OCI-LY7 (cell line): ENCODE results near the gene PIK3R1. TPM values are rescaled to one million over a fixed set of nuclear protein-coding genes. Genes with fewer than 3 reads are reported as not detected.

Experiments used
- BruUV-seq: library from RNA; stranded (reverse); fragments of 400-500 nt; replicated peaks from 2 replicates; lab custom pipeline; 2021; lab: Mats Ljungman, UMichigan
- CTCF ChIA-PET: fragments of 300-600 bp; sonication (Branson Sonifier 250); formaldehyde crosslinking; loops from one replicate; lab custom pipeline; 2022; ENCODE audit warnings: antibody characterized with exemption; ENCODE audit not compliant: unreplicated experiment; lab: Charles Lee
- POLR2A ChIA-PET: fragments of 300-600 bp; sonication (Branson Sonifier 250); formaldehyde crosslinking; loops from one replicate; lab custom pipeline; 2022; ENCODE audit warnings: antibody characterized with exemption; lab: Charles Lee
- DNase-seq: peaks from one replicate; pipeline ENCODE4 v3.0.0-alpha.2; 2015; ENCODE audit warnings: low spot score
- H2AFZ ChIP-seq: fragments of 200-600 bp; sonication (generic), shearing (Covaris generic); 2 replicates; pipeline ENCODE4 v1.6.1; 2014; ENCODE audit warnings: mild to moderate bottlenecking, antibody characterized with exemption, low read length, moderate library complexity
- H3K27ac ChIP-seq: fragments of 200-600 bp; sonication (generic); 2 replicates; pipeline ENCODE4 v1.5.1; 2014; ENCODE audit warnings: mixed run types, low read depth, mild to moderate bottlenecking, moderate library complexity, low read length, inconsistent platforms; ENCODE audit not compliant: poor library complexity, severe bottlenecking
- H3K36me3 ChIP-seq: fragments of 200-600 bp; sonication (generic); 2 replicates; pipeline ENCODE4 v1.6.1; 2014; ENCODE audit warnings: mild to moderate bottlenecking, antibody characterized with exemption, low read length, moderate library complexity, mixed read lengths; ENCODE audit not compliant: insufficient read depth
- H3K4me1 ChIP-seq: fragments of 200-600 bp; sonication (generic); 2 replicates; pipeline ENCODE4 v1.5.1; 2014; ENCODE audit warnings: mild to moderate bottlenecking, low read length; ENCODE audit not compliant: insufficient read depth, poor library complexity, severe bottlenecking
- H3K4me2 ChIP-seq: fragments of 200-600 bp; sonication (generic); 2 replicates; pipeline ENCODE4 v1.6.1; 2014; ENCODE audit warnings: mild to moderate bottlenecking, low read length
- H3K4me3 ChIP-seq: fragments of 200-600 bp; sonication (generic); 2 replicates; pipeline ENCODE4 v1.5.1; 2014; ENCODE audit warnings: mild to moderate bottlenecking, low read depth, low read length; ENCODE audit not compliant: poor library complexity, severe bottlenecking
- H3K79me2 ChIP-seq: fragments of 200-600 bp; sonication (generic); 2 replicates; pipeline ENCODE4 v1.6.1; 2016; ENCODE audit warnings: low read depth, mild to moderate bottlenecking, low read length, moderate library complexity, mixed read lengths; ENCODE audit not compliant: insufficient read depth
- H3K9me2 ChIP-seq: fragments of 200-600 bp; sonication (generic); 2 replicates; pipeline ENCODE4 v1.6.1; 2016; ENCODE audit warnings: mild to moderate bottlenecking, low read length, mixed read lengths; ENCODE audit not compliant: insufficient read depth
- H3K9me3 ChIP-seq: fragments of 200-600 bp; sonication (generic); 2 replicates; pipeline ENCODE4 v1.6.1; 2014; ENCODE audit warnings: mild to moderate bottlenecking, mixed run types, low read length, mixed read lengths
- H4K20me1 ChIP-seq: fragments of 200-600 bp; sonication (generic); 2 replicates; pipeline ENCODE4 v1.6.1; 2014; ENCODE audit warnings: mild to moderate bottlenecking, antibody characterized with exemption, low read length, moderate library complexity, mixed read lengths; ENCODE audit not compliant: insufficient read depth
- EZH2phosphoT487 ChIP-seq: fragments of 200-600 bp; sonication (generic); IDR thresholded peaks from 2 replicates; pipeline ENCODE4 v1.6.1; 2018; ENCODE audit warnings: low read depth, borderline replicate concordance, mild to moderate bottlenecking, mixed run types, antibody characterized with exemption, low read length, moderate library complexity, mixed read lengths
- intact Hi-C: fragments of 100-400 bp; cut with micrococcal nuclease; formaldehyde crosslinking; loops from one replicate; pipeline ENCODE4 v1.10.0; 2022; ENCODE audit not compliant: unreplicated experiment
- total RNA-seq, 2 experiments: library from RNA; depleted of rRNA in 1 of 2; stranded (reverse); fragments of >200 nt in 1 of 2; shearing (Covaris generic) in 1 of 2; gene quantifications; 2 replicates each; pipeline ENCODE4 v1.2.3, GENCODE V29; 2014 to 2022
- TF ChIP-seq, protein P1 (sequence below): fragments of 200-600 bp; sonication (generic); conservative IDR thresholded peaks from 2 replicates; pipeline ENCODE4 v1.5.1; 2014; ENCODE audit warnings: mild to moderate bottlenecking, antibody characterized with exemption, low read length, moderate library complexity, mixed read lengths

The PIK3R1 gene
- total RNA-seq, 2 experiments from 2014 or later, result 15.8 to 43.4 TPM

DNA sequence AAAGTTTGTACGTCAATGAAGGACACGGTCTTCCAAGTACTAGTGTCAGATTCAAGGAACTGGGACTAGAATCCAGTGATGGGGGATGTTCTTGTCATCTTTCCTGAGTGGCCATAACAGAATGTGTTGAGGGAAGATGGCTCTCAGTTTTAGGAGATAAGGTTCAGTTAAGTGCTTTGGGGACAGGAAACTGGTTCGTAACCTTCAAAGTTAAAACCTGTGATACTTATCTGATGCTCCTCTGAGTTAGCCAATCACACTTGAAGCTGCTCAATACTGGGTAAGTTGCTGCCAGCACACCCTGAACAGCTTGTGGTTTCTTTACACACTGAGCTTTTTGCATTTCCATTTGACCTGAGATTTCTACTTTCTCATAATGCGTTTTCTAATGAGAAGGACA, 64.4 kb downstream of the PIK3R1 start:
- Histone ChIP-seq H3K36me3 (peaks cover 84% of the 10 kb centered on the region), H3K4me3 (no peak overlapping the region), H3K4me2 (no peak overlapping the region), H3K9me2 (no peaks in the 10 kb centered on the region), H4K20me1 (no peaks in the 10 kb centered on the region), H3K27ac (no peak overlapping the region), H2AFZ (no peak overlapping the region), H3K4me1 (peaks cover under 1% of the 10 kb centered on the region), H3K79me2 (no peaks in the 10 kb centered on the region), H3K9me3 (no peaks in the 10 kb centered on the region)
- no peak for TF ChIP-seq EZH2phosphoT487
- TF ChIP-seq, protein P1, sequence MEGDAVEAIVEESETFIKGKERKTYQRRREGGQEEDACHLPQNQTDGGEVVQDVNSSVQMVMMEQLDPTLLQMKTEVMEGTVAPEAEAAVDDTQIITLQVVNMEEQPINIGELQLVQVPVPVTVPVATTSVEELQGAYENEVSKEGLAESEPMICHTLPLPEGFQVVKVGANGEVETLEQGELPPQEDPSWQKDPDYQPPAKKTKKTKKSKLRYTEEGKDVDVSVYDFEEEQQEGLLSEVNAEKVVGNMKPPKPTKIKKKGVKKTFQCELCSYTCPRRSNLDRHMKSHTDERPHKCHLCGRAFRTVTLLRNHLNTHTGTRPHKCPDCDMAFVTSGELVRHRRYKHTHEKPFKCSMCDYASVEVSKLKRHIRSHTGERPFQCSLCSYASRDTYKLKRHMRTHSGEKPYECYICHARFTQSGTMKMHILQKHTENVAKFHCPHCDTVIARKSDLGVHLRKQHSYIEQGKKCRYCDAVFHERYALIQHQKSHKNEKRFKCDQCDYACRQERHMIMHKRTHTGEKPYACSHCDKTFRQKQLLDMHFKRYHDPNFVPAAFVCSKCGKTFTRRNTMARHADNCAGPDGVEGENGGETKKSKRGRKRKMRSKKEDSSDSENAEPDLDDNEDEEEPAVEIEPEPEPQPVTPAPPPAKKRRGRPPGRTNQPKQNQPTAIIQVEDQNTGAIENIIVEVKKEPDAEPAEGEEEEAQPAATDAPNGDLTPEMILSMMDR, result no peak
- no TSS peak for BruUV-seq
- intact Hi-C loops, result loop anchor here (10.0 kb wide), 1 partner anchor 385 kb away; no protein-coding TSS in a partner anchor
- no peak for DNase-seq
- CTCF ChIA-PET, result no interaction called here
- POLR2A ChIA-PET, result interaction anchor here (0.5 to 0.9 kb wide), 3 partner anchors 10 to 742 kb away, joined by 3 read pairs; no protein-coding TSS in a partner anchor

DNA sequence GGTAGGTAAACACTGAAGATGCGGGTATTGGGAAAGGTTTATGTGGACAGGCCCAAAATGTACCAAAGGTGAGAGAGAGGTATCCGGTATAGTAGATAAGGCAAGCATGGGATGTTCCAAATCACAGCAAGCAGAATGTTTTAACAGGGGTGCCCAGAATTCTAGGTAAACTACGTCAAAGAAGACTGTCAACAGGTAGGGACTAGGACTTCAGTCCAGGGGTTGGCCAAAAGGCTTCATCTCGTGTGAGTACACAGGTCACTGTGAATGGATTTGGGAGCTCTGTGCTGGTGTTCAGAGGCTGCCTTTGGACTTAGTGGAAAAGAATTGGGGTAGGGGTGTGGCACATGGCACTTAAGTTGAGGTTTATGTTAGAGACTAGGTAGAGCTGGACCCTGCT, 66.4 kb downstream of the PIK3R1 start:
- Histone ChIP-seq H3K9me2 (no peaks in the 10 kb centered on the region), H3K4me1 (peaks cover 21% of the 10 kb centered on the region), H4K20me1 (no peaks in the 10 kb centered on the region; the same call in 1 of the 2 replicates), H3K4me3 (no peak overlapping the region), H3K9me3 (no peaks in the 10 kb centered on the region), H3K27ac (no peak overlapping the region), H3K79me2 (no peaks in the 10 kb centered on the region), H2AFZ (no peak overlapping the region), H3K36me3 (peaks cover 67% of the 10 kb centered on the region), H3K4me2 (no peak overlapping the region)
- intact Hi-C loops, result no loop called here
- no peak for DNase-seq
- no peak for TF ChIP-seq EZH2phosphoT487
- TF ChIP-seq, protein P1, result no peak
- BruUV-seq, result no TSS peak
- ChIA-PET POLR2A (no interaction called here), CTCF (no interaction called here)

DNA sequence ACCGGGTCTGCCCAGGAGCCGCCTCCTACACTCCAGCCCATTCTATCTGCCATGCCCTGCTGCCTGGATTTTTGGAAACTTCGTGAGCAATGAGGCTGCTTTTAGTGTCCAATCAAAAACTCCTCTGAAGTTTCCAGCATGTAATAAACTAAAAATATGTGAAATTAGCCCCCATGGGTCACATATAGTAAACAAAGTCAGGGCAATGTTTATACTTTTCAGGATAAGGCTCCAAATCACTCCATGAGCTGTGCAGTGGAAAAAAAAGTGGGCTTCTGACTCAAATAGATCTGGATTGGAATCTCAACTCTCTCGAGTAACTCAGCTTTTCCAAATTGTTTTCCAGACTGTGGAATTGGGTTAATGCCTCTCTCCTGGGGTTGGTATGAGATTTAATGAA, 68.2 kb downstream of the PIK3R1 start:
- Histone ChIP-seq H3K9me2 (no peaks in the 10 kb centered on the region), H4K20me1 (no peaks in the 10 kb centered on the region; the same call in 1 of the 2 replicates), H3K9me3 (no peaks in the 10 kb centered on the region), H3K36me3 (peaks cover 56% of the 10 kb centered on the region), H3K27ac (no peak overlapping the region), H3K4me3 (no peak overlapping the region), H2AFZ (no peak overlapping the region), H3K79me2 (no peaks in the 10 kb centered on the region), H3K4me2 (no peak overlapping the region), H3K4me1 (peaks cover 38% of the 10 kb centered on the region)
- POLR2A ChIA-PET, result interaction anchor here (0.7 kb wide), 1 partner anchor 13 kb away, joined by 3 read pairs; no protein-coding TSS in a partner anchor
- TF ChIP-seq, protein P1, result no peak
- no peak for TF ChIP-seq EZH2phosphoT487
- intact Hi-C loops, result no loop called here
- CTCF ChIA-PET, result interaction anchor here (0.5 kb wide), 1 partner anchor 145 kb away, joined by 3 read pairs; no protein-coding TSS in a partner anchor
- BruUV-seq, result no TSS peak
- DNase-seq, result no peak
